Neural progenitor cell (in vitro differentiated cells): Measurements from ENCODE around the gene PDGFD. TPM values are rescaled to one million over a fixed set of nuclear protein-coding genes. Genes with fewer than 3 reads are reported as not detected.

Experiments used
- DNase-seq: peaks from one replicate; pipeline ENCODE4 v3.0.0-alpha.2; 2016; ENCODE audit warnings: low spot score
- H2AFZ ChIP-seq: fragments of 200-600 bp; sonication (generic); replicated peaks from 2 replicates; pipeline ENCODE4 v1.6.1; 2016; ENCODE audit warnings: antibody characterized with exemption
- H3F3A ChIP-seq: fragments of 200-600 bp; sonication (generic); 2 replicates; pipeline ENCODE4 v1.6.1; 2016; ENCODE audit warnings: antibody characterized with exemption, low read depth
- H3K27ac ChIP-seq: fragments of 200-600 bp; sonication (generic); 2 replicates; pipeline ENCODE4 v1.5.1; 2016; ENCODE audit warnings: mild to moderate bottlenecking
- H3K27me3 ChIP-seq: fragments of 200-600 bp; sonication (generic); 2 replicates; pipeline ENCODE4 v1.6.1; 2016; ENCODE audit warnings: mild to moderate bottlenecking, moderate library complexity
- H3K36me3 ChIP-seq: fragments of 200-600 bp; sonication (generic); 2 replicates; pipeline ENCODE4 v1.5.1; 2016
- H3K4me1 ChIP-seq: fragments of 200-600 bp; sonication (generic); 2 replicates; pipeline ENCODE4 v1.6.1; 2016; ENCODE audit warnings: mixed run types
- H3K4me2 ChIP-seq: fragments of 200-600 bp; sonication (generic); 2 replicates; pipeline ENCODE4 v1.6.1; 2016
- H3K4me3 ChIP-seq: fragments of 200-600 bp; sonication (generic); 2 replicates; pipeline ENCODE4 v1.5.1; 2016
- H3K79me2 ChIP-seq: fragments of 200-600 bp; sonication (generic); 2 replicates; pipeline ENCODE4 v1.6.1; 2016; ENCODE audit warnings: low read depth
- H3K9ac ChIP-seq: fragments of 200-600 bp; sonication (generic); 2 replicates; pipeline ENCODE4 v1.6.1; 2016
- H3K9me3 ChIP-seq: fragments of 200-600 bp; sonication (generic); 2 replicates; pipeline ENCODE4 v1.5.1; 2016; ENCODE audit warnings: low read depth
- H4K20me1 ChIP-seq: fragments of 200-600 bp; sonication (generic); 2 replicates; pipeline ENCODE4 v1.6.1; 2016; ENCODE audit warnings: low read depth
- H3K27ac Mint-ChIP-seq: 3 replicates; pipeline ENCODE4 v1.8.0; 2021; ENCODE audit warnings: mixed read lengths
- H3K27me3 Mint-ChIP-seq: 2 replicates; pipeline ENCODE4 v1.8.0; 2022; ENCODE audit warnings: low read depth, mild to moderate bottlenecking, inconsistent platforms, moderate library complexity, mixed read lengths; ENCODE audit not compliant: insufficient read depth
- H3K36me3 Mint-ChIP-seq: 3 replicates; pipeline ENCODE4 v1.8.0; 2021; ENCODE audit warnings: mixed read lengths
- H3K4me1 Mint-ChIP-seq: 3 replicates; pipeline ENCODE4 v1.8.0; 2021; ENCODE audit warnings: mixed read lengths
- H3K4me3 Mint-ChIP-seq: 3 replicates; pipeline ENCODE4 v1.8.0; 2021; ENCODE audit warnings: mild to moderate bottlenecking, moderate library complexity, mixed read lengths
- H3K9me3 Mint-ChIP-seq: 3 replicates; pipeline ENCODE4 v1.8.0; 2020; ENCODE audit warnings: mixed read lengths
- EZH2 ChIP-seq: fragments of 200-600 bp; sonication (generic); IDR thresholded peaks from 2 replicates; pipeline ENCODE4 v1.6.1; 2017; ENCODE audit warnings: antibody characterized with exemption, mild to moderate bottlenecking, moderate library complexity
- EZH2phosphoT487 ChIP-seq: fragments of 200-600 bp; sonication (generic); IDR thresholded peaks from 2 replicates; pipeline ENCODE4 v1.6.1; 2017; ENCODE audit warnings: antibody characterized with exemption
- total RNA-seq: library from RNA; depleted of rRNA; stranded (reverse); fragments of >200 nt; gene quantifications from 2 replicates; pipeline ENCODE4 v1.2.3, GENCODE V29; 2015; ENCODE audit warnings: low replicate concordance
- TF ChIP-seq, protein P1 (sequence below): fragments of 200-600 bp; sonication (generic); IDR thresholded peaks from 2 replicates; pipeline ENCODE4 v1.5.1; 2017; ENCODE audit warnings: antibody characterized with exemption, mild to moderate bottlenecking

Gene PDGFD
- total RNA-seq, 1 donor from 2014 or later = 3.7 TPM

GRCh38 chr11:103939694-103940093 lies 224.3 kb downstream of the PDGFD start:
- no peaks in the 10 kb centered on the region for H4K20me1 ChIP-seq
- H3K4me2 ChIP-seq = no peak overlapping the region
- Mint-ChIP-seq H3K9me3 (no peaks in the 10 kb centered on the region), H3K36me3 (no peaks in the 10 kb centered on the region), H3K27ac (no peak overlapping the region), H3K4me3 (no peak overlapping the region), H3K4me1 (peaks cover 2% of the 10 kb centered on the region), H3K27me3 (no peaks in the 10 kb centered on the region)
- H3K4me3 ChIP-seq = no peak overlapping the region
- DNase-seq = no peak
- H3K36me3 ChIP-seq = no peaks in the 10 kb centered on the region
- no peaks in the 10 kb centered on the region for H3K4me1 ChIP-seq
- H3K27me3 ChIP-seq = no peaks in the 10 kb centered on the region
- H3K9me3 ChIP-seq = no peaks in the 10 kb centered on the region
- no peak overlapping the region for H2AFZ ChIP-seq
- H3F3A ChIP-seq = no peaks in the 10 kb centered on the region
- TF ChIP-seq EZH2phosphoT487 (no peak), EZH2 (no peak)
- TF ChIP-seq, protein P1, sequence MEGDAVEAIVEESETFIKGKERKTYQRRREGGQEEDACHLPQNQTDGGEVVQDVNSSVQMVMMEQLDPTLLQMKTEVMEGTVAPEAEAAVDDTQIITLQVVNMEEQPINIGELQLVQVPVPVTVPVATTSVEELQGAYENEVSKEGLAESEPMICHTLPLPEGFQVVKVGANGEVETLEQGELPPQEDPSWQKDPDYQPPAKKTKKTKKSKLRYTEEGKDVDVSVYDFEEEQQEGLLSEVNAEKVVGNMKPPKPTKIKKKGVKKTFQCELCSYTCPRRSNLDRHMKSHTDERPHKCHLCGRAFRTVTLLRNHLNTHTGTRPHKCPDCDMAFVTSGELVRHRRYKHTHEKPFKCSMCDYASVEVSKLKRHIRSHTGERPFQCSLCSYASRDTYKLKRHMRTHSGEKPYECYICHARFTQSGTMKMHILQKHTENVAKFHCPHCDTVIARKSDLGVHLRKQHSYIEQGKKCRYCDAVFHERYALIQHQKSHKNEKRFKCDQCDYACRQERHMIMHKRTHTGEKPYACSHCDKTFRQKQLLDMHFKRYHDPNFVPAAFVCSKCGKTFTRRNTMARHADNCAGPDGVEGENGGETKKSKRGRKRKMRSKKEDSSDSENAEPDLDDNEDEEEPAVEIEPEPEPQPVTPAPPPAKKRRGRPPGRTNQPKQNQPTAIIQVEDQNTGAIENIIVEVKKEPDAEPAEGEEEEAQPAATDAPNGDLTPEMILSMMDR = no peak
- H3K27ac ChIP-seq = no peak overlapping the region
- H3K79me2 ChIP-seq = no peaks in the 10 kb centered on the region
- no peak overlapping the region for H3K9ac ChIP-seq

DNA sequence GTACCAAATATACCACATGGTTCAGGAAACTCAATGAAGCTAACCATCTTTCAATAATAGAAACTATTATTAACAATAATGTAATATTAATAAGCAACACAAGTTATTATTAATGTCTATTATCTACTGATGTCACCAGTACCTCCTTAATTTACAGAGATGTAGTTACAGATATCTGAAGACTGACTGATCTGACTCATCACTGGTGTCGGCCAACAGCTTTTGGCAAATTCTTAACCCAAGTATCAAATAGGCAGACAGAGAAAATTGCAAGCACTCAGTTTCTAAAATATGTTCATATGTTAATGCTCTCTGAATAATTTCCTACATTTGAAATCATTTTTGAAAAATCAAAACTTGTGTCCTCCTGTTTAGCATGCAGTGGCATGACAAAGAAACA lies 227.9 kb downstream of the PDGFD start:
- Histone ChIP-seq H3F3A (no peaks in the 10 kb centered on the region), H2AFZ (no peak overlapping the region), H3K9me3 (no peaks in the 10 kb centered on the region), H3K36me3 (no peaks in the 10 kb centered on the region), H3K27ac (no peak overlapping the region), H3K4me1 (no peaks in the 10 kb centered on the region), H3K27me3 (no peaks in the 10 kb centered on the region), H3K9ac (no peak overlapping the region), H4K20me1 (no peaks in the 10 kb centered on the region), H3K4me2 (no peak overlapping the region), H3K79me2 (no peaks in the 10 kb centered on the region), H3K4me3 (no peak overlapping the region)
- Mint-ChIP-seq H3K27ac (no peak overlapping the region), H3K9me3 (no peaks in the 10 kb centered on the region), H3K4me1 (peaks cover 2% of the 10 kb centered on the region), H3K4me3 (no peak overlapping the region), H3K27me3 (no peaks in the 10 kb centered on the region), H3K36me3 (no peaks in the 10 kb centered on the region)
- TF ChIP-seq EZH2phosphoT487 = no peak
- no peak for TF ChIP-seq EZH2
- TF ChIP-seq, protein P1 = no peak
- no peak for DNase-seq

- Mint-ChIP-seq H3K4me1 (peaks cover 3% of the 10 kb centered on the region), H3K4me3 (no peak overlapping the region)
- H3K36me3 ChIP-seq = no peaks in the 10 kb centered on the region
Observed at GRCh38 chr11:103935219-103935618, 228.7 kb downstream of the PDGFD start.

More at GRCh38 chr11:103935219-103935618, 228.7 kb downstream of the PDGFD start:
- no peaks in the 10 kb centered on the region for H3K27me3 ChIP-seq
- H4K20me1 ChIP-seq = no peaks in the 10 kb centered on the region
- no peak overlapping the region for H3K27ac Mint-ChIP-seq
- H3K4me1 ChIP-seq = no peaks in the 10 kb centered on the region
- H3K4me3 ChIP-seq = no peak overlapping the region
- H3F3A ChIP-seq = no peaks in the 10 kb centered on the region
- H3K9ac ChIP-seq = no peak overlapping the region
- no peak overlapping the region for H3K27ac ChIP-seq
- no peak overlapping the region for H2AFZ ChIP-seq
- H3K9me3 Mint-ChIP-seq = no peaks in the 10 kb centered on the region
- no peak overlapping the region for H3K4me2 ChIP-seq
- no peaks in the 10 kb centered on the region for H3K36me3 Mint-ChIP-seq
- peaks cover under 1% of the 10 kb centered on the region for H3K27me3 Mint-ChIP-seq
- no peaks in the 10 kb centered on the region for H3K79me2 ChIP-seq
- TF ChIP-seq, protein P1 = no peak
- no peak for TF ChIP-seq EZH2
- TF ChIP-seq EZH2phosphoT487 = no peak
- DNase-seq = no peak
- H3K9me3 ChIP-seq = no peaks in the 10 kb centered on the region
